ENCODE data around the gene ADRA2B.
"Not testable (repeated sequence)": the region's sequence is repeated elsewhere in the genome, so short reads cannot be mapped to it uniquely, and the experiment has no call there.

ADRA2B gene

DNA sequence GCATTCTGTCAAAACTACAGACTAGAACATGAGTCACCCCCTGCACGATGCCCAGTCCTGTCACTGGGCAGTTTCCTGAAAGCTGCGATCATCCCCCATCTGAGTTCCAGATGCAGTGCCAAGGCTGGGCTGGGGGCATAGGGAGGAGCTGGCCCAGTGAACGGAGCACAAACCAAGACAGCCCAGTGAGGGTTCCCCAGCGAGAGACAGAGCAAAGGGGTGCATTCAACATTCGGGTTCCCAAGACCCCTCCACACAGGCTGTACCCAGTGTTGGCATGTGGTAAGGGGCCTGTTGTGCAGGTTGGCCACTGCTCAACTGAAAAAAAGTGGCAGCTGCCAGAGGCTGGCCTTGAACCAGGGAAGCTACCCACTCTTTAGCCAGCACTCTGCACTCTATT, 46.0 kb downstream of the ADRA2B start:
- H3K36me3 ChIP-seq (ENCODE audit: control insufficient read depth in 2 of 2, insufficient read depth in 2 of 2, low read length in 2 of 2); H3K27me3 ChIP-seq (ENCODE audit: control insufficient read depth in 1 of 2, insufficient read depth in 2 of 2, low read length in 2 of 2); H3K9me3 ChIP-seq (ENCODE audit: control insufficient read depth in 2 of 2, low read length in 2 of 2); H3K9ac ChIP-seq (ENCODE audit: low read length in 2 of 2); H3K4me3 ChIP-seq (ENCODE audit: low read length in 2 of 2); H3K27ac ChIP-seq (ENCODE audit: low read length); H3K4me1 ChIP-seq (ENCODE audit: control insufficient read depth, insufficient read depth, low read length): not testable (repeated sequence)

DNA sequence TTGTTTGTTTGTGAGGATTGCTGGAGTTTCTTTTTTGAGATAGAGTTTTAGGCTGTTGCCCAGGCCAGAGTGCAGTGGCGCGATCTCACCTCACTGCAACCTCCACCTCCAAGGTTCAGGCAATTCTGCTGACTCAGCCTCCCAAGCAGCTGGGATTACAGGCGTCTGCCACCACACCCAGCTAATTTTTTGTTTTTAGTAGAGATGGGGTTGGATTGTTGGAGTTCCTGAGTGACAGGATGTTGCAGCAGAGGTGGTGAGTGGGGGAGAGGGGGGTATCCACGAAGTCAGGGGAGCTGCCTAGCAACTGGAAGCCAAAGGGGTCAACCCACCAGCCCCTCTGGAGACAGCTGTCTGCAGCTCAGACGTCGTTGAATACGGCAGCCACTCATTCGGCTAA, 46.5 kb downstream of the ADRA2B start:
- H3K36me3 ChIP-seq (ENCODE audit: control insufficient read depth in 2 of 2, insufficient read depth in 2 of 2, low read length in 2 of 2); H3K9me3 ChIP-seq (ENCODE audit: control insufficient read depth in 2 of 2, low read length in 2 of 2); H3K4me1 ChIP-seq (ENCODE audit: control insufficient read depth, insufficient read depth, low read length); H3K27me3 ChIP-seq (ENCODE audit: control insufficient read depth in 1 of 2, insufficient read depth in 2 of 2, low read length in 2 of 2); H3K4me3 ChIP-seq (ENCODE audit: low read length in 2 of 2); H3K27ac ChIP-seq (ENCODE audit: low read length); H3K9ac ChIP-seq (ENCODE audit: low read length in 2 of 2): not testable (repeated sequence)

DNA sequence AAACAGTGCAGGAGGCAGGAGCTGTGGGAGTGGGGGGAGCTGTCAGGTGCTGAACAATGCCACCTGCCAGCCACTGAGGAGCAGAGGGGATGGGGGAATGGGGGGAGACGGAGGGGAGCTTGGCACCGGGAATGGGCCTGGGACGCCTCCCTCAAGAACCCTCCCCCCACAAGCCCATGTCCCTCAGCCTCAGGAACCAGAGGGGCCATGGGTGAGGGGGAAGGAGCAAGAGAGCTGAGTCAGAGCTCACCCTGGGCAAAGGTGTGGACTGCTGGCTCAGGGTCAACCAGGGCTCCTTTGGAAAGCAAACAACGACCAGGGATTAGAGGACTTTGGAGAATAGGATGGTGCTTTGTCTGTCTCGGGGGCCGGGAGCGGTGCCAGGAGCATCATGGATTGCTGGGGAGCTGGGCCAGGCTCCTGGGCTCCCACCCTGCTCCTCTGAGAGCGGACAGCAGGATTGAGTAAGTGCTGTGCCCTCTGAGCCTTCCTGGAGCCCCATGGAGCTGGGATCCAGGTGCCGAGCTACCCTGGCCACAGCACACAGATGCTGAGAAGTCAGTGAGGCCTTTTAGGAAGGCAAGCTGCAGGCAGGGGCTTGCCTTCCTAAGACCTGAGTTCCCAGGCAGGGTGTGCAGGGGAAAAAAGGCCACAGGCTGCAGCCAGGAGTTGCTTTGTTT, 48.3 kb downstream of the ADRA2B start:
- not testable (repeated sequence) for H3K9me3 ChIP-seq (ENCODE audit: control insufficient read depth in 2 of 2, low read length in 2 of 2); H3K4me1 ChIP-seq (ENCODE audit: control insufficient read depth, insufficient read depth, low read length); H3K9ac ChIP-seq (ENCODE audit: low read length in 2 of 2); H3K27ac ChIP-seq (ENCODE audit: low read length); H3K27me3 ChIP-seq (ENCODE audit: control insufficient read depth in 1 of 2, insufficient read depth in 2 of 2, low read length in 2 of 2); H3K36me3 ChIP-seq (ENCODE audit: control insufficient read depth in 2 of 2, insufficient read depth in 2 of 2, low read length in 2 of 2); H3K4me3 ChIP-seq (ENCODE audit: low read length in 2 of 2)

DNA sequence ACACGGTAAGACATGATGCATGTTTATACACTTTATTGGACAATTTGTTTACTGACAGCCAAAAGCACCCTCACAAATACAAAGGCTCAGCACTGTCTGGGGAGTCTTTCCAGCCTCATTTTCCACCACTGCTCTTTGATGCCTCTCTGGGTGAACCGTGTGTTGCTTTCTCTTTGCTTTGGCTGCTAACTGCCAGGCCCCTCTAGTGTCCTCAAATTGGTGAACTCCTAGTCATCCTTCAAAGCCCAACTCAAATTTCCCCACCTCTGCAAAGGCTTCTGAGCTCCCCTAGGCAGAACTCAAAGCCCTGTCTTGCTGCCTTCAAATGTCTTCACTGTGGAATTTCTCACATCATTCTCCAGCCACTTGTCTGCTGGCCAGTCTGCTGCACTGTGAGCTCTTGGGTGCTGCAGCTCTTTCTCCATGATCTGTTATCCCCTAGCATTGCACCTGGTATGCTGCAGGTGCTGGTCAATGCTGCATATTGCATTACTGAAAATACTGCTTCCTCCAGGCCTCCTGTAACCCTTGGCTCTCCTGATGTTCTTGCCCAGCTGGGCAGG, 49.2 kb downstream of the ADRA2B start:
- not testable (repeated sequence) for H3K27ac ChIP-seq (ENCODE audit: low read length); H3K9ac ChIP-seq (ENCODE audit: low read length in 2 of 2); H3K4me1 ChIP-seq (ENCODE audit: control insufficient read depth, insufficient read depth, low read length); H3K9me3 ChIP-seq (ENCODE audit: control insufficient read depth in 2 of 2, low read length in 2 of 2); H3K4me3 ChIP-seq (ENCODE audit: low read length in 2 of 2); H3K36me3 ChIP-seq (ENCODE audit: control insufficient read depth in 2 of 2, insufficient read depth in 2 of 2, low read length in 2 of 2); H3K27me3 ChIP-seq (ENCODE audit: control insufficient read depth in 1 of 2, insufficient read depth in 2 of 2, low read length in 2 of 2)

DNA sequence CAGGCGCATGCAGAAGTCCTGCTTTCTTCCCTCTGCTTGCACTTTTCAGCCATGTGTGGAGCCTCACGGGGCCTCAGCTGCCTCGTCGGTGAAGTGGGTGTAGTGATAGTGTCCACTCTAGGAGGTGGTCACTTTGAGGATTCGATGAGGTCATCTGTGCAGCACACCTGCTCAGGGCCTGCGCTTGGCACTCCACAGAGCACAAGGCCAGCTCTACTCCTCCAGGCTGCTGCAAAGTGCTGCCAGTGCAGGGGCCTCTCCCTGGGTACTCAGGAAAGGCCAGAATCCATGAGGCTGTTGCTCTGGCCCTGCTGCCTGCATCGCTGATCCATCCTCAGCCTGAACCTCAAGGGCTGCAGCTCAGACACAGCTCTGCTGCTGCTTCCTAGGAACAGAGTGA, 49.9 kb downstream of the ADRA2B start:
- not testable (repeated sequence) for H3K4me1 ChIP-seq (ENCODE audit: control insufficient read depth, insufficient read depth, low read length); H3K9ac ChIP-seq (ENCODE audit: low read length in 2 of 2); H3K9me3 ChIP-seq (ENCODE audit: control insufficient read depth in 2 of 2, low read length in 2 of 2); H3K4me3 ChIP-seq (ENCODE audit: low read length in 2 of 2); H3K27ac ChIP-seq (ENCODE audit: low read length); H3K36me3 ChIP-seq (ENCODE audit: control insufficient read depth in 2 of 2, insufficient read depth in 2 of 2, low read length in 2 of 2); H3K27me3 ChIP-seq (ENCODE audit: control insufficient read depth in 1 of 2, insufficient read depth in 2 of 2, low read length in 2 of 2)

DNA sequence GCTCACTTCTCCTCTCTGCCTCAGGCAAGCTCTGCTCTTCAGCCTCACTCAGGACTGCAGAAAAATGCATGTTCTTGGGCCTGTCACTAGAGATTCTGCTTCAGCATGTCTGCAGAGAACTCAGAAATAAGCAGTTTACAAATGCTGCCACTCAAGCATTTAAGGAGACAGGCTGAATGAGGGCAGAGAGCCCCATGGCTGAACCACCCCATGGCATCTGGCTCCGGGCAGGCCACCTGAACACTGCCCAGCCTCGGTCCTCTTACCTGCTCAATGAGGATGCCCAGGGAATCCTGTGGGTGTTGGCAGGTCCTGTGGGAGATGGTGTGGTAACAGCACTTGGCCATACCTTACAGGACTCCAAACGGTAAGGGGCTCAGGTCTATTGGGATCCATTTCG, 50.4 kb downstream of the ADRA2B start:
- not testable (repeated sequence) for H3K4me3 ChIP-seq (ENCODE audit: low read length in 2 of 2); H3K9me3 ChIP-seq (ENCODE audit: control insufficient read depth in 2 of 2, low read length in 2 of 2); H3K27me3 ChIP-seq (ENCODE audit: control insufficient read depth in 1 of 2, insufficient read depth in 2 of 2, low read length in 2 of 2); H3K9ac ChIP-seq (ENCODE audit: low read length in 2 of 2); H3K27ac ChIP-seq (ENCODE audit: low read length); H3K4me1 ChIP-seq (ENCODE audit: control insufficient read depth, insufficient read depth, low read length); H3K36me3 ChIP-seq (ENCODE audit: control insufficient read depth in 2 of 2, insufficient read depth in 2 of 2, low read length in 2 of 2)

DNA sequence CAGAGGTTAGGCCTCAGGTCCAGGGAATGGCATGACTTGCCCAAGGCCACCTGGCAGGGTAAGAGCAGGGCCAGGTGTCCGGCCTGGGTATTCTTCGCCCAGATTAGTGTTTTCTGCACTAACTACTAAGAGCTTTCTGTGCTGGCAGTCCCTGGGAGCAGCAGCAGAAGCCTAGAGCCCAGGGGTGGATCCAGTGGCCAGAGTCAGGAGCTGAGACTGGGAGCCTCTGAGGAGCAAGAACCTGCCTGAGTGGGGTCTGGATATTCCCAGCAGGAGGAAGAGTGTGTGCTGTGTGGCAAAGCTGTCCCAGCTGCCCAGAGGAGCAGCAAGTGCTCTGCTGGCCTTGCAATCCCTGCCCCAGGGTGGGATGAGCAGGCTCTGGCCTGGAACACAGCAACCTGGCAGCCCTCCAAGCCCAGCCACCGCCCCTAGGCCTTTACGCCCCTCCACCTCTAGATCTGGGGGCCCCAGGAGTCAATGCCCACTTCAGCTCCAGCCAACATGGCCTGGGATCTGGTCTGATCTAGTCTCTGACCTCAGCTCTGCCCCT, 50.9 kb downstream of the ADRA2B start:
- H3K4me3 ChIP-seq (ENCODE audit: low read length in 2 of 2) = no peak overlapping the region
- H3K27ac ChIP-seq (ENCODE audit: low read length) = no peak overlapping the region
- H3K9me3 ChIP-seq (ENCODE audit: control insufficient read depth in 2 of 2, low read length in 2 of 2) = no peaks in the 10 kb centered on the region
- no peaks in the 10 kb centered on the region for H3K4me1 ChIP-seq (ENCODE audit: control insufficient read depth, insufficient read depth, low read length)
- no peaks in the 10 kb centered on the region for H3K36me3 ChIP-seq (ENCODE audit: control insufficient read depth in 2 of 2, insufficient read depth in 2 of 2, low read length in 2 of 2)
- H3K9ac ChIP-seq (ENCODE audit: low read length in 2 of 2) = no peak overlapping the region
- H3K27me3 ChIP-seq (ENCODE audit: control insufficient read depth in 1 of 2, insufficient read depth in 2 of 2, low read length in 2 of 2) = no peaks in the 10 kb centered on the region

DNA sequence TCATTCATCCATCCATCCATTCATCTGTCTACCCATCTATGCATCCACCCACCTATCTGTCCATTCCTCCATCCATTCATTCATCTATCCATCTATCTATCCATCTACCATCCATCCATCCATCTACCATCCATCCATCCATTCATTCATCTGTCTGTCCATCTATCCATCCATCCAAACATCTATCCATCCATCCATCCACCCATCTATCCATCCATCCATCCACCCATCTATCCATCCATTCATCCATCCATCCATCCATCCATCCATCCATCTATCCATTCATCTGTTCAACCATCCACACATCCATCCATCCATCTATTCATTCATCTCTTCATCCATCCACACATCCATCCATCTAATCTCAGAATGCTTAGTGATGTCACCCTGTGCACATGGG, 51.6 kb downstream of the ADRA2B start:
- not testable (repeated sequence) for H3K36me3 ChIP-seq (ENCODE audit: control insufficient read depth in 2 of 2, insufficient read depth in 2 of 2, low read length in 2 of 2); H3K27ac ChIP-seq (ENCODE audit: low read length); H3K9me3 ChIP-seq (ENCODE audit: control insufficient read depth in 2 of 2, low read length in 2 of 2); H3K9ac ChIP-seq (ENCODE audit: low read length in 2 of 2); H3K4me3 ChIP-seq (ENCODE audit: low read length in 2 of 2); H3K27me3 ChIP-seq (ENCODE audit: control insufficient read depth in 1 of 2, insufficient read depth in 2 of 2, low read length in 2 of 2); H3K4me1 ChIP-seq (ENCODE audit: control insufficient read depth, insufficient read depth, low read length)

DNA sequence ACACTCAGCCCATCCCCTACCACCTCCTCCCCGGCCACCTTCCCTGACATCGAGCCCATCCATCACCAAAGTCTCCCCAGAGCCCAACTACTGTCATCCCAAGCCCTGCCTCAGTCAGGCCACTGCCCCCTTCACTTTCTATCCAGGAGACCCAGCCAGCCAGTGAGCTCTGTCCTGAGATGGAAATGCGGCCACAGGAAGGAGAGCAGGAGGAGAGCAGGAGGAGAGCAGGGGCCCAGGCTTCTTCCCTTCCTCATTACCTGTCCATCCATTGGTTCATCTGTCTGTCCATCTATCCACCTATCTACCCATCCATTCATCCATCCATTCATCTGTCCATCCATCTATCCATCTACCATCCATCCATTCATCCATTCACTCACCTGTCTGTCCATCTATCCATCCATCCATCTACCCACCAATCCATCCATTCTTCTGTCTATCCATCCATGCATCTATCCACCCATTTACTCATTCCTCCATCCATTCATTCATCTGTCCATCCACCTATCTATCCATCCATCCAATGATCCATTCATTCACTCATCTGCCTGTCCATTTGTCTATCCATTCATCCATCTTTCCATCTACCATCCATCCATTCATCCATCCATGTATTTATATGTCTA, 52.2 kb downstream of the ADRA2B start:
- not testable (repeated sequence) for H3K27ac ChIP-seq (ENCODE audit: low read length); H3K9ac ChIP-seq (ENCODE audit: low read length in 2 of 2); H3K9me3 ChIP-seq (ENCODE audit: control insufficient read depth in 2 of 2, low read length in 2 of 2); H3K4me3 ChIP-seq (ENCODE audit: low read length in 2 of 2); H3K36me3 ChIP-seq (ENCODE audit: control insufficient read depth in 2 of 2, insufficient read depth in 2 of 2, low read length in 2 of 2); H3K27me3 ChIP-seq (ENCODE audit: control insufficient read depth in 1 of 2, insufficient read depth in 2 of 2, low read length in 2 of 2); H3K4me1 ChIP-seq (ENCODE audit: control insufficient read depth, insufficient read depth, low read length)

DNA sequence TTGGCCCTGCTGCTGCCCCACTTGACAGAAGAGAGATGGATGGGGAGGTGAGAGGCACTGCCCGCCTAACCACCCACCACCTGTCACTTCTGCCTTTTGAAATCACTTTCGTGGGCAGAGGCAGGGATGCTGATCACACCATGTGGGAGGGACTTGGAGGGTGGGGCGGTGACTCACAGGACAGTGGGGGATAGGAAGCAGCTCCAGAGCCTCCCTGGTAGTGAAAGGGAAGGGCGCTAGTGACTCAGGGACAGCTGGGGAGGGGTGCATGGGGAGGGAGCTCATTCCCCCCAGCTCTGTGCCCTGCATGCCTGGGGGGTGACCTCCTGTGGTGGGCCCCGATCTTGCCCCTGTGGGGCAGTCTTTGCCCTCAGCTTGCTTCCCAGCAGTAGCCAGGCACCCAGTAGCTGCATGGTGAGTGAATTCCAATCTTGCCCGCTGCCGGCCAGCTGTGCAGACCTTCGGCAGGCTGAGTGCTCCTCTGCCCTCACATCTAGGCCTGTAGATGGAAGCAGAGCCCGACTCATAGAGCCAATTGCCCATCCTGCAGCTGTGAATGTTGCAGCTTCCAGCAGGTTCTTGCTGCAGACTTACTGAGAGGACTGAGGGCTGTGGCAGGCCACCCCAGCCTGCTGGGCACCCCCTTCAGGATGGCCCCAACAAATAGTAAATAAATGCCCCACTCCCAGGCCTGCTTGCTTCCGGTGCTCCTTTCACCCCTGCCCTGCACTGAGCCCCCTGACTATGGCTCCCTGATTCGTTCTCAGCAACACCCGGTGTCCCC, 53.1 kb downstream of the ADRA2B start:
- H3K36me3 ChIP-seq (ENCODE audit: control insufficient read depth in 2 of 2, insufficient read depth in 2 of 2, low read length in 2 of 2); H3K27me3 ChIP-seq (ENCODE audit: control insufficient read depth in 1 of 2, insufficient read depth in 2 of 2, low read length in 2 of 2); H3K4me3 ChIP-seq (ENCODE audit: low read length in 2 of 2); H3K27ac ChIP-seq (ENCODE audit: low read length); H3K4me1 ChIP-seq (ENCODE audit: control insufficient read depth, insufficient read depth, low read length); H3K9ac ChIP-seq (ENCODE audit: low read length in 2 of 2); H3K9me3 ChIP-seq (ENCODE audit: control insufficient read depth in 2 of 2, low read length in 2 of 2): not testable (repeated sequence)
